KMS-11 (cell line): Measurements from ENCODE around the gene ACTN4.

Source experiments
- H2AFZ ChIP-seq: fragments of 200-600 bp; sonication (generic); 2 replicates; pipeline ENCODE4 v1.6.1; 2016; ENCODE audit warnings: antibody characterized with exemption, mixed run types, low read depth
- H3K27ac ChIP-seq: fragments of 200-600 bp; sonication (generic); 2 replicates; pipeline ENCODE4 v1.6.1; 2016; ENCODE audit warnings: mild to moderate bottlenecking, mixed run types
- H3K27me3 ChIP-seq: fragments of 200-600 bp; sonication (generic); 2 replicates; pipeline ENCODE4 v1.6.1; 2017; ENCODE audit warnings: mild to moderate bottlenecking, low read depth, mixed run types, moderate library complexity; ENCODE audit not compliant: insufficient read depth
- H3K36me3 ChIP-seq: fragments of 200-600 bp; sonication (generic); 2 replicates; pipeline ENCODE4 v1.6.1; 2017; ENCODE audit warnings: mild to moderate bottlenecking, mixed run types; ENCODE audit not compliant: insufficient read depth
- H3K4me1 ChIP-seq: fragments of 200-600 bp; sonication (generic); 2 replicates; pipeline ENCODE4 v1.6.1; 2016; ENCODE audit warnings: mild to moderate bottlenecking, low read depth, mixed run types; ENCODE audit not compliant: poor library complexity, severe bottlenecking
- H3K4me2 ChIP-seq: fragments of 200-600 bp; sonication (generic); 2 replicates; pipeline ENCODE4 v1.7.0; 2016; ENCODE audit warnings: mild to moderate bottlenecking, mixed run types
- H3K4me3 ChIP-seq: fragments of 200-600 bp; sonication (generic); IDR thresholded peaks from 2 replicates; pipeline ENCODE4 v1.6.1; 2017; ENCODE audit warnings: low read depth, low read length, mixed read lengths; ENCODE audit not compliant: insufficient read depth
- H3K79me2 ChIP-seq: fragments of 200-600 bp; sonication (generic); 2 replicates; pipeline ENCODE4 v1.6.1; 2016; ENCODE audit warnings: low read depth, mixed run types; ENCODE audit not compliant: insufficient read depth
- H3K9ac ChIP-seq: fragments of 200-600 bp; sonication (generic); 2 replicates; pipeline ENCODE4 v1.6.1; 2016; ENCODE audit warnings: mild to moderate bottlenecking, mixed run types
- H4K20me1 ChIP-seq: fragments of 200-600 bp; sonication (generic); 2 replicates; pipeline ENCODE4 v1.6.1; 2016; ENCODE audit warnings: mild to moderate bottlenecking, mixed run types; ENCODE audit not compliant: insufficient read depth
- TF ChIP-seq, protein P1 (sequence below): fragments of 200-600 bp; sonication (generic); conservative IDR thresholded peaks from 2 replicates; pipeline ENCODE4 v1.6.1; 2017; ENCODE audit warnings: low read depth, mild to moderate bottlenecking, antibody characterized with exemption, low read length, moderate library complexity, mixed read lengths

ACTN4 gene

DNA sequence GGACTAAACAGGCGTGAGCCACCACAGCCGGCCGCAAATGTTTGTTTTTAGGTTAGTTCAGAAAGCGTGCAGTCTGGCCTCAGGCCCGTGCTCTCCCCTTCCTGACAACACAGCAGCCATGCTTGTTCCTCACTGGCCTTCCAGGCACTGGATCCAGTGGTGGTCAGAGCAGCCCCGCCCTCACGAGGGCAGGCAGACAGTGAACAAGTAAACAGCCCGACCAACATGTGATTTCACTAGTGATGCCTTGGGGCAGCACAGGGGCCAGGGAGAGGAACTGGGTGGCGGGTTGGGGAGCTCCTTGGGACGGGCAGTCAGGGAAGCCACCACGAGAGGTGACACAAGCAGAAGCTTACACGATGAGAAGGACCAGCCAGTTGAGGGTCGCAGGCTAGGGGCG lies 56.1 kb downstream of the ACTN4 start:
- Histone ChIP-seq H3K36me3 (no peaks in the 10 kb centered on the region; the same call in 1 of the 2 replicates), H3K27ac (no peak overlapping the region), H3K4me3 (no peak overlapping the region), H4K20me1 (no peaks in the 10 kb centered on the region), H3K4me2 (no peak overlapping the region), H3K9ac (no peak overlapping the region), H3K27me3 (no peaks in the 10 kb centered on the region), H3K79me2 (no peaks in the 10 kb centered on the region), H3K4me1 (no peaks in the 10 kb centered on the region), H2AFZ (no peak overlapping the region)
- TF ChIP-seq, protein P1, sequence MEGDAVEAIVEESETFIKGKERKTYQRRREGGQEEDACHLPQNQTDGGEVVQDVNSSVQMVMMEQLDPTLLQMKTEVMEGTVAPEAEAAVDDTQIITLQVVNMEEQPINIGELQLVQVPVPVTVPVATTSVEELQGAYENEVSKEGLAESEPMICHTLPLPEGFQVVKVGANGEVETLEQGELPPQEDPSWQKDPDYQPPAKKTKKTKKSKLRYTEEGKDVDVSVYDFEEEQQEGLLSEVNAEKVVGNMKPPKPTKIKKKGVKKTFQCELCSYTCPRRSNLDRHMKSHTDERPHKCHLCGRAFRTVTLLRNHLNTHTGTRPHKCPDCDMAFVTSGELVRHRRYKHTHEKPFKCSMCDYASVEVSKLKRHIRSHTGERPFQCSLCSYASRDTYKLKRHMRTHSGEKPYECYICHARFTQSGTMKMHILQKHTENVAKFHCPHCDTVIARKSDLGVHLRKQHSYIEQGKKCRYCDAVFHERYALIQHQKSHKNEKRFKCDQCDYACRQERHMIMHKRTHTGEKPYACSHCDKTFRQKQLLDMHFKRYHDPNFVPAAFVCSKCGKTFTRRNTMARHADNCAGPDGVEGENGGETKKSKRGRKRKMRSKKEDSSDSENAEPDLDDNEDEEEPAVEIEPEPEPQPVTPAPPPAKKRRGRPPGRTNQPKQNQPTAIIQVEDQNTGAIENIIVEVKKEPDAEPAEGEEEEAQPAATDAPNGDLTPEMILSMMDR, result no peak

DNA sequence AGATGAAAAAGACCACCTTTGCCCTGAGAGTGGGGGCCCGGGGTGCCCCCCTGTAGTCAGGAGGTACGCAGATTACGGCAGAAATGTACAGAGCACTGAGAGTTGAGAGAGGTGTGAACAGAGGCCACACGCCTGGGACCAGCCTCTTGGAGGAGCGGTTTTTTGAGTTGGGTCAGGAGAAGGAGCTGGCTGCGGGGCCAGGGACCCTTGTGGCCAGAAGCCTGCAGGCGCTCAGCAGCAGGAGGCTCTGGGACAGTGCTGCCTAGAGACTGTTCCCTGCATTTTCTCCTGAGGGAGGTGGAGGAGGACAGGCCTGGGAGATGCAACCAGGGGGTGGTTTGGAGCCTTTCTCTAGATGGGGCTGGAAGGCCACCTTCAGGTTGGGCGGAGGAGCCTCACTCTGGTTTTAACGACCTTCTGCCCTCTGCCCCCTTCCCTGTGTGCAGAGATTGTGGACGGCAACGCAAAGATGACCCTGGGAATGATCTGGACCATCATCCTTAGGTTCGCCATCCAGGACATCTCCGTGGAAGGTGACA lies 57.1 kb downstream of the ACTN4 start:
- Histone ChIP-seq H3K9ac (no peak overlapping the region), H4K20me1 (no peaks in the 10 kb centered on the region), H3K27ac (no peak overlapping the region), H3K4me3 (no peak overlapping the region), H3K79me2 (no peaks in the 10 kb centered on the region), H3K4me1 (no peaks in the 10 kb centered on the region), H2AFZ (no peak overlapping the region), H3K27me3 (no peaks in the 10 kb centered on the region), H3K36me3 (no peaks in the 10 kb centered on the region; the same call in 1 of the 2 replicates), H3K4me2 (no peak overlapping the region)
- TF ChIP-seq, protein P1, result no peak

DNA sequence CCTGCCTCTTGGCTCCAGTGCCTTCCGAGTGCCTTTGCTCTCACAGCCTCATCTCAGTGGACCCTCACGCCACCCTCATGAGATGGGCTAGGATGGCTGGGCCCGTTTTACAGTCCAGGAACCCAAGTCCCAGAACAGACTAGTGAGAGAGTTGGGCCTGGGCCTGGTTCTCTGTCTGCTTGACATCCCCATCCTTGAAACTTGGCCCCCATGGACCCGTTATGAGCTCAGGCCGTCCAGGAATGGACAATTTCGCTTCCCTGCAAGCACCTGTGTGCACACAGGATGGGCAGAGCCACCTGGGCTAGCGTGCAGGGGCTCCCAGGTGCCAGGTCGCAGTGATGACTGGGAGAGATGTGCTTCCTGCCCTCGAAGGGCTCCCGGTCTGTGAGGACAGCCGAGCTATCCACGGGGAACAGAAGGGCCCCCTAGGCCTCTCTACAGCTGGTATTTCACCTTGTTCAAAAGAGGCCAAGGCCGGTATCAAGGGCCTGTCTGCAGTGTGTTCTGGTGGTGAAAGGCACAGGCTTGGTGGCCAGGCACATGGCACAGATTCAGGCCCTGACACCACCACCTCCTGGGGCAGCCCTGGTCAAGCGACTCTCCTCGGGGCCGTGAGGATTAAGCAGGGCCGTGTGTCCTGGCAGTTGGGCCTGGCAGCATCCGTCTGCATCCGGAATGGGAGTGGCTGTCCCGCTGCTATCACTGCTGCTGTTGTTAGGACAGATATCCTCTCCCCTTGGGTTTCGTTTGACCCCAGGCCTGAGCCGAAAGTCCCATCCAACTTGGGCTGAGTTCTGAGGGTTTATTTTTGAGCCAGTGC lies 58.0 kb downstream of the ACTN4 start:
- TF ChIP-seq, protein P1, result no peak
- H3K9ac ChIP-seq, result no peak overlapping the region
- H3K36me3 ChIP-seq, result no peaks in the 10 kb centered on the region; the same call in 1 of the 2 replicates
- no peak overlapping the region for H3K4me3 ChIP-seq
- H2AFZ ChIP-seq, result no peak overlapping the region
- H3K4me2 ChIP-seq, result no peak overlapping the region
- H3K27ac ChIP-seq, result no peak overlapping the region
- H3K79me2 ChIP-seq, result no peaks in the 10 kb centered on the region
- no peaks in the 10 kb centered on the region for H4K20me1 ChIP-seq
- no peaks in the 10 kb centered on the region for H3K27me3 ChIP-seq
- no peaks in the 10 kb centered on the region for H3K4me1 ChIP-seq

DNA sequence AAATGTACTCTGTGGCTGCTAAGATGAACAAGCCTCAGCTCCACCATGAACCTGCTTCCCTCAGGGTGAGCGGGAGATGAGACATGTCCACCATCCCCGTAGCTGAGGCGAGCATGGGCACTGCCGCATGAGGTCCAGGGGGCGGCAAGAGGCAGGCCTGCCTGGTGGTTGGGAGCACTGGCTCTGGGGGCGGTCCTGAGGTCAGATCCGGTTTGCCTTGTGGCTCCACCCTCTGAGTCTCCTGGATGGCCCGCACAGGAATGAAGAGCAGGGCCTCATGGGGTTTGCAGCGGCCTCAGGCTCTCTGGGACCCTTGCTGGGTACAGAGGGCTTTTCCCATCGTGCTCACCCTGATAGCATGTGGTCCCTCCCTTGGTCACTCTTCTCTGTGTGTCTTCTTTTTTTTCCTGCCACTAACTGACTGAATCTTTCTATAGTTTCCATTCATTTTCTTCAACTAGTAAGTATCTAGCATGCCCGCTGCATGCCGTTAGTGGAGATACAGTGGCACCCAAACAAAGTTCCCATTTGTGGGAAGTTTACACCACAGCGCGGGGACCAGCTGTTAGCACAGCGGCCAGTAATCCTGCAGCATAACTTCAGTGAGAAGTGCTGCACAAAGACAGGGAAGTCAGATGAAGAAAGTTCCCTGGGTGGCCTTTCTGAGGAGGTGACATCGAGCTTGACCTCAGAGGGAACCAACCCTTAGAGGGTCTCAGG lies 59.5 kb downstream of the ACTN4 start:
- H3K4me3 ChIP-seq, result no peak overlapping the region
- no peaks in the 10 kb centered on the region; the same call in 1 of the 2 replicates for H3K36me3 ChIP-seq
- no peak overlapping the region for H3K9ac ChIP-seq
- H4K20me1 ChIP-seq, result no peaks in the 10 kb centered on the region
- H3K27ac ChIP-seq, result no peak overlapping the region
- no peaks in the 10 kb centered on the region for H3K27me3 ChIP-seq
- no peaks in the 10 kb centered on the region for H3K79me2 ChIP-seq
- no peaks in the 10 kb centered on the region for H3K4me1 ChIP-seq
- TF ChIP-seq, protein P1, result no peak
- no peak overlapping the region for H3K4me2 ChIP-seq
- H2AFZ ChIP-seq, result no peak overlapping the region
